Keratinocyte (primary cell): ENCODE results near the gene ATG9A.

ENCODE experiments used
- CTCF ChIP-seq, 3 experiments: IDR thresholded peaks in 1 of 3; conservative IDR thresholded peaks in 1 of 3; optimal IDR thresholded peaks in 1 of 3; 2 replicates in 2 of 3; 3 replicates in 1 of 3; pipeline versions ENCODE3 to v1.5.1; 2011; ENCODE audit warnings: low read length in 3 of 3, mild to moderate bottlenecking in 3 of 3, moderate library complexity in 2 of 3, control low read depth in 1 of 3, inconsistent platforms in 1 of 3; ENCODE audit not compliant: insufficient read depth in 2 of 3; ENCODE audit errors: extremely low read depth in 1 of 3
- EZH2 ChIP-seq: IDR thresholded peaks from one replicate; pipeline ENCODE4 v1.6.1; 2012; ENCODE audit warnings: inconsistent platforms, mild to moderate bottlenecking, low read length, moderate library complexity

GRCh38 chr2:219277703-219278654, 48.5 kb upstream of the ATG9A start:
- TF ChIP-seq CTCF (optimal IDR thresholded peaks at IDR 0.05 in 1 of 3, IDR thresholded peaks at IDR 0.05 in 1 of 3, conservative IDR thresholded peaks at IDR 0.05 in 1 of 3; ENCODE audit: extremely low read depth in 1 of 3, insufficient read depth in 2 of 3, low read length in 3 of 3) (peak in 2 of 3 experiments; percentile 97 to 98), EZH2 (no peak)
